Activated CD8-positive, alpha-beta memory T cell treated with anti-CD3 and anti-CD28 coated beads for 1 hour (primary cell): ENCODE results near the gene MYL4.
"Not testable (repeated sequence)": the region's sequence is repeated elsewhere in the genome, so short reads cannot be mapped to it uniquely, and the experiment has no call there.

Experiments used
- DNase-seq, 2 donors: peaks; one replicate each; pipeline ENCODE4 v3.0.0-alpha.2; 2020; ENCODE audit warnings: low read depth in 1 of 2; ENCODE audit errors: extremely low read depth in 1 of 2

The MYL4 gene

GRCh38 chr17:47208744-47209488 is at the start of gene MYL4:
TSS of gene MYL4 (plus strand) at chr17:47209348. CDS start at chr17:47209423, 75 bp downstream.
- no peak for DNase-seq

DNA sequence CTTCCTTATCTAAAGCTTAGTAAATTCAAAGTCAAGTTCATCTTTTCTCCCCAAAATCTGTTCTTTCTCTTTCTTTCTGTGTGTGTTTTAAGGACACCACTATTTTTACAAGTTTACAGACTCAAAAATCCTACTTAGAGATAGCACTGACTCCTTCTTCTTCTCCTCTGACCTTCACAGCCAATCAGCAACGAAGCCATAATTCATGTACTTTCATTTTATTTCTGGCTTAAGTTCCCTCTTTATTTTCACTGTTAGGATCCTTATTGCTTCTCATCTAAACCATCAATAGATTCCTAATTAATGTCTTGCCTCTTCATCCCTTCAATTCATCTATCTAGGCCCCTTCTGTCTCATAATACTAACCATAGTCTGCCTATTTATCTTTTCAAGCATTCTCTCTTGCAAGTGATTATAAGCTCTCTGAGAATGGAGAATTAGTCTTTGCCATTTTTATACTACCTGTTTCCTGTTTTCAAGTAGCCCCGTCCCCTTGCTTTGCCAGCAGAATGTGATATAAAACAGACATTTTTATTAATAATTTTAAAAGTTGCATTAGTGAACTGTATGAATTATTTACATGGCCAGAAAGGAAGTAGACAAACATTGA is 47.0 kb upstream of the MYL4 start:
- DNase-seq = no peak

GRCh38 chr17:47164263-47164662 is 44.9 kb upstream of the MYL4 start:
- DNase-seq = no peak

DNA sequence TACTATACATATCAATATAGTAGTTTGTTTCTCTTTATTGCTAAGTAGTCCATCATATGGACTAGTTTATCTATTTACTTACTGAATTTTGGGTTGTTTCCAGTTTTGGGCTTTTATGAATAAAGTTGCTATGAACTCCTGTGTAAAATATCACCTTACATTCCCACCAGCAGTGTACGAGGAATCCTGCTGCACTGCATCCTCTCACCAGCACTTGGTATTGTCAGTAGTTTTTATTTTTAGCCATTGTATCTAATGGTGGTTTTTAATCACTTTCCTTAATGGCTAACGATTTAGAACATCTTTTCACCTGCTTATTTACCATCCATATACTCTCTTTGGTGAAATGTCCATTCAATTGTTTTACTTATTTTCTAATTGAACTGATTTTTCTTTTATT is 44.0 kb upstream of the MYL4 start:
- no peak for DNase-seq

DNA sequence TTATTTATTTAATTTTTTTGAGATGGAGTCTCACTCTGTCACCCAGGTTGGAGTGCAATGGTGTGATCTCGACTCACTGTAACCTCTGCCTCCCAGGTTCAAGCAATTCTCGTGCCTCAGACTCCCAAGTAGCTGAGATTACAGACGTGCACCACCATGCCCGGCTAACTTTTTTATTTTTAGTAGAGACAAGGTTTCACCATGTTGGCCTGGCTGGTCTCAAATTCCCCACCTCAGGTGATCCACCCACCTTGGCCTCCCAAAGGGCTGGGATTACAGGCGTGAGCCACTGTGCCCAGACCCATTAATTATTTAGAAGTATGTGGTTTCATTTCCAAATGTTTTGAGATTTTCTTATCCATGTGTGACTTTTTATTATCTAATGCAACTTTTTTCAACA is 42.3 kb upstream of the MYL4 start:
- not testable (repeated sequence) for DNase-seq

DNA sequence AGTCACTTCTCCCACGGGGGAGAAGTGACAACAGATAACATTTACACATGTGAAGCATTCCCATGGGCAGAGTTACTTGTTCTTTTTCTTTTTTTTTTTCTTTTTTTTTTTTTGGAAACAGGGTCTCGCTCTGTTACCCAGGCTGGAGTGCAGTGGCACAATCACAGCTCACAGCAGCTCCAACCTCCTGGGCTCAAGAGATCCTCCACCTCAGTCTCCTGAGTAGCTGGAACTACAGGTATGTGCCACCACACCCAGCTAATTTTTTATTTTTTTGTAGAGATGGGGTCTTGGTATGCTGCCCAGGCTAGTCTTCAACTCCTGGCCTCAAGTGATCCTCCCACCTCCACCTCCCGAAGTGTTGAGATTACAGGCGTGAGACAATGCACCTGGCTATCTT is 40.3 kb upstream of the MYL4 start:
- not testable (repeated sequence) for DNase-seq

DNA sequence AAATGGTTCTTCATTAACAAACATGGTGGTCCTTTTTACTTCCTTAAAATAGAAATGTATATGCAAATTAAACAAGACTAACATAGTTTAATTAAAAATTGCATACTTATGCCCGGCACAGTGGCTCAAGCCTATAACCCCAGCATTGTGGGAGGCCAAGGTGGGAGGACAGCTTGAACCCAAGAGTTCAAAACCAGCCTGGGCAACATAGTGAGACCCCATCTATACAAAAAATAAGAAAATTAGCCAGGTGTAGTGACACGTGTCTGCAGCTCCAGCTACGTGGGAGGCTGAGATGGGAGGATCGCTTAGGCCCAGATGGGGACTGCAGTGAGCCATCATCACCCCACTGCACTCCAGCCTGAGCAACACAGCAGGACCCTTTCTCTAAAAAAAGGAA is 38.4 kb upstream of the MYL4 start:
- DNase-seq = no peak

DNA sequence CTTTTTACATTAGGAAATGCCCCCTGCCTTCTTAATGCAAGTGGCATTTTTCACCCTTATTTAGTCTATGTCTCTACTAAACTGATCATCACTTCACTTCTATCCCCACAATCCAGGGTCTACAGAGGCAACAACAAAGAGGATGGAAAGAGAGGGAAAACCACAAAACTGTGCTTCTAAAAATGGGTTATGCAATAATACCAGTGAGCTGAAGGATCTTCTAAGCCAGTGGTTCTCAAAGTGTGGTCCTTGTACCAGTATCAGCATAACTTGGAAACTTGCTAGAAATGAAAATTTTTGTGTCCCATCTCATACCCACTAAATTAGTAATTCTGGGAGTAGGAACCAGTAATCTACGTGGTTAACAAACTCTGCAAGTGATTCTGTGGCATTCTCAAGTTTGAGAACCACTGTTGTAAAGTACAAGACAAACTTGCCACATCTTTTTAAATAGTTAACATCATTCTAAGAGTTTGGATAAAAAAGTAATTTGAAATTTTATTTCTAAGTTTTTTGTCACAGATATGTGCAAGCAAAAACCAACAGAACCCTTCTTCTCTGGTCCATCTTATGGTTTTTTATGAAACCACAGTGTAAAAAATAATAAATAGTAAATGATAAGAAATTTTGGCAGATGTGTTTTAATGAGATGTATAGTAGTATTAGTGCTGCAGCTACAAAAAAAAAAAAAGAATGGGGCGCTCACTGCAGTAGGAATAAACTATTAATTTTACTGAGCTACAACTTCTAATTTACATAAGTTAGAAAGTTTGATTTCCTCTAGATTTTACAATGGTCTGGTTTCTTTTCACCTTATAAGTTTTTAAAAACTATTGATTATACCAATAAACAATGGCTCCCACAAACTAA is 36.2 kb upstream of the MYL4 start:
- no peak for DNase-seq

- DNase-seq = not testable (repeated sequence)
These were observed 34.3 kb upstream of the MYL4 start for GRCh38 chr17:47174823-47175222.

DNA sequence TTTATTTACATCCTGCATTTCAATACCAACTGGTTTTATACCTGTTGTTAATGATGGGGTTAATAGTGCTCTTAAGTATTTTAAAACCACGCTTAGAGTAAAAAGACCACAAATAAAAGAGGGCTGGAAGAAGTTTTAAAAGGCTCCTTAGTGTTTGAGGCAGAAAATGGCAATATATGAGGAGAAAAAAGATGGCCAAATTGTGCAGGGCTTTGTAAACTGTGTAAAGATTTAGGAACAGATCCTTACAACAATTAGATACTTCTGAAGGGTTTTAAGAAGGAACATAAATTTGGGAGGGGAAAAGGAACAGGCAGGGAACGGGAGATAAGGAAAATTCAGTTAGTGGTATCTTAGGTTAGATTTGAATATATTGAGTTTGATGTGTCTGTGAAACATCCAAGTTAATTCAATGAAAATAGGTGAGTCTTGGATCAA is 32.7 kb upstream of the MYL4 start:
- DNase-seq = no peak

- no peak for DNase-seq
These were observed 31.9 kb upstream of the MYL4 start for GRCh38 chr17:47177261-47177660.

DNA sequence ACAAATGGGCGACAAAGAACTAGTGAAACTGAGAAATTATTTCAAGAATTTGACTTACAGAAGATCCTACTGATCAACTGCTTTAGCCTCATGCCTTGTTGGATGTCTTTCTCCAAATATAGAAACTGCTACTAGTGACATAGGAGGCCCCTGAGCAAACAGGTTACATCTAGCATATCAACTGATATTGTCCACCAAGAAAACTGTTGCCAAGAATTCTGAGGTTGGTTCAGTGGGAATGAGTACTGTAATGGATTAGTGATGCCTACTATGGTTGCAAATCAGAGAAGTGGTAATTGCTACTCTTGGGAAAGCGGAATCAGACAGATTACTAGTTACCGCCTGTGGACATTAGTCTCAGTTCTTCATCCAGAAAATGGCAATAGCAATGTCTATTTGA is 30.0 kb upstream of the MYL4 start:
- no peak for DNase-seq

DNA sequence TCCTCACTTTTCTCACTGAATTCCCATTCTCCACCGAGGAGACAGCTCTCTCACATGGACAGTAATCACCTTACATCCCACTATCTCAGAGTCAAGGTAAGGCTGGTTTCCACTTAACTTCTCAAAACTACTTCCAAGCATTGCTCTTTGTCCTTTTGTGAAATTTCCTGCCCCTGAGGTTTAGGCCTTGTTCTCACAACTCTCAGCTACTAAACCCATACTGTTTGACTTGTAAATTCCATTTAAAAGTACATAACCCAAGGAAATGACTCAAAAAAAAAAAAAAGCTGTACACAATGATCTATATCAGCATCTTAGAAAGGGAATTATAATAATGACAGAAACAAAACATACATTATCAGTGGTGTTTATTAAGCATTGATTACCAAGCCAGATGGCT is 28.8 kb upstream of the MYL4 start:
- no peak for DNase-seq

DNA sequence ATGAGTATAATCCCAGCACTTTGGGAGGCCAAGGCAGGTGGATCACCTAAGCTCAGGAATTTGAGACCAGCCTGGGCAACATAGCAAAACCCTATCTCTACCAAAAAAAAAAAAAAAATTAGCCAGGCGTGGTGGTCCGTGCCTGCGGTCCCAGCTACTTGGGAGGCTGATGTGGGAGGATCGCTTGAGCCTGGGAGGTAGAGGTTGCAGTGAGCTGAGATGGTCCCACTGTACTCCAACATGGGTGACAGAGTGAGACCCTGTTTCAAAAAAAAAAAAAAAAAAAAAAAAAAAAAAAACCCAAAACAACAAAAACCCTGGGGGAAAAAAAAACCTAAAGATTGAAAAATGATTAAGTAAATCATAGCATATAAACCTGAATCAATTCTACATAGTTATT is 28.2 kb upstream of the MYL4 start:
- not testable (repeated sequence) for DNase-seq

DNA sequence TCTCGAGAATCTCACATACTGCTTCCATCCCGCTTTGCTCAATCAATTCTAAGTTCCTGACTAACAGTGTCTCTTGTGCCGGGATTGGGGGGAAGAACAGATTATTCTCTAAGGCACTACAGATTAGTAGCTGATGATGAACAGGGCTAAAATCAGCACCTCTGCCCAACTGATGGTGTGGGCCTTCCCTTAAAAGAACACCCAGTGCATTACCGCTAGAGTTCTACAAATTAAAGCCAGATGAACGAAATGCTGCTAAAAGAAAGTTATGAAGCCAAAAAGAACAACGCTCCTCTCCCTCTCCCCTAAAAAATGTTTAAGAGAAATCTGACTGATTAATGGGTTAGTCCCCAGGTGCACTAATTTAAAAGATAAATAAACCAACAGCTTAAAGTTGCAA is 24.5 kb upstream of the MYL4 start:
- no peak for DNase-seq

DNA sequence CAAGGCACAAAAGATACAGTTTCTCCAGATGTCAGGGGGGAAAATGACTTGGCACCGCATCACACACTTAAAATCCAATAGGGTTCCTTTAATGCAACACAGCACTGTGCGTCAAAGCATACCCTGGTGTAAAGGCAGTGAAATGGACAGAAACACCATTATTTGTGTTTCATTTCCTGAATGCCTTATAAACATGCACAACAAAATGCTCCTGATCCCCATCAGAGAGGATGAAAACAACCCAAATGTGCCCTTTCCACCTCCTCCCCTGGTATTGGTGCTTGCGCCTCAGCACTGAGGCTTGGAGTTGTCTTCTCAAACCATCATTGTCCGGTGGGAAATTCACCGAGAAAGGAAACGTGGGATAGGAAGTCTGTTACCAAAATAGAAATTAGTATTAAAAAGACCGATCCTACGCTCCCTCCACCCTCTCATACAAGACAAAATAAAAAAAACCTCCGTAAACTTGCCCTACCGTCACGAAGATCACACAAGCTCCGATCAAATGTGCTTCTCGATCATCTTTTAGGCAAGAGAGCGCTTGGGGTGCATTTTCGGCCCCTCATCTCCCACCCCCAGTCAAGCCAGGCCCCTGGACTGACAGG is 20.8 kb upstream of the MYL4 start:
- DNase-seq = no peak

DNA sequence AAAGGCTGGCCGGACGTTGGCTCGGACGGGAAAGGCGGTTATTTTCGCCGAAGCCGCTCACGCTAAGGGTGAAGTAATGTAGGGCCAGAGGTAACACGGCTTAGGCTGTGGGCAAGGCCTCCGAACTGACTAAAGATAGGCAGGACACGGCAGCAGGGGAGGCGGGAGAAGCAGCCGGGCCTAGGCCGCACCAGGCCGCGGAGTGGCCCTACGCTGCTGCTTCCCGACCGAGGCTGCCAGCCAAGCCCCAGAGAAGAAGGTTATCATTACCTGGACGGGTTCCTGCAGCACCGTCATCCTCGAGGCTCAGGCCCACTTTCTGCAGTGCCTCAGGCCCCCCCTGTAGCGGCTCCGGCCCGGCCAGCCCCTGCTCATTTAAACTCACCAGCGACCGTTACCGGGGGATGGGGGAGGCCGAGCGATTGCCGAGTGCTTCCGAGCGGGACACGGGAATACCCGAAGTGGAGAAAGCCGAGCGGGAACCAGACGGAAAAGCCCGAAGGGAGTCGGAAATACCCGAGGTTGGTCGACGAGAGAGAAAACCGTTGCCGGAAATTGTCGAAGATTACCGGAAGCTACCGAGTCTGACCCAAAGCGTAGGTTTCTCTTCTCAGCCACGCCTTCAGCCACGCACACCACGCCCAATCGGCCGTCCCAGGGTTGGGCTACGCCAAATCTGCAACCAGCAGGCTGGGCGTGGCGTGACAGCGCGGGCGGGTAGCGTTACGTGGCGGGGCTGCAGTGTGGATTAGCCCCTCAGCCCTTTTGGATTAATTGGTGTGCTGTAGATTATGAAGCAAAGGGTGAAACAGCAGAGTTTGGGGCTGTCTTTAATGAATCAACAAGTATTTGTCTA is 20.0 kb upstream of the MYL4 start, which contains the start of gene CDC27:
CDC27 (minus strand) TSS at position 420 of the 856 bp plus-strand sequence; CDS start at position 297, 123 bp downstream.
- DNase-seq = peak; percentile 99 to 100

- no peak for DNase-seq
These were observed 19.4 kb upstream of the MYL4 start for GRCh38 chr17:47189732-47190237.

GRCh38 chr17:47190243-47190642 is 18.9 kb upstream of the MYL4 start:
- no peak for DNase-seq

DNA sequence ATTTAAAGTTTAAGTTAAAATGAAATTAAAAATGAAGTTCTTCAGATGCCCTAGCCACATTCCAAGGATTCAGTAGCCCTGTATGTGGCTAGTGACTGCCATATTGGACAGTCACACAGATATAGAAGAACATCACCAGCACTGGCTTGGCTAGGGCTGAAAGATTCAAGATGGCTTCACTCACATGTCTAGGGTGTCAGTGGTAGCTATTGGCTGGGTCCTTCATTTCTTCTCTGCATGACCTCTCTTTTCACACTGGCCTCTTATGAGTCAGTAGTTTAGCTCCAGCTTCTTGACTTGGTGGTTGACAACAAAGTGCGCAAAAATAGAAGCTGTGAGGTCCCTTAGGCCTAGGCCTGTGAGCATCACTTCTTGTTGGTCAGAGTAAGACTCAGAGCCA is 18.4 kb upstream of the MYL4 start:
- no peak for DNase-seq
